LoVo (cell line): ENCODE data around the gene SLFN14.
A peak's percentile ranks its signal among the peaks of the same experiment; 100 is the strongest.
"Not testable (repeated sequence)": the region's sequence is repeated elsewhere in the genome, so short reads cannot be mapped to it uniquely, and the experiment has no call there.

ENCODE experiments used
- DNase-seq: peaks from one replicate; pipeline ENCODE4 v3.0.0-alpha.2; 2016; ENCODE audit warnings: low spot score

Gene SLFN14

DNA sequence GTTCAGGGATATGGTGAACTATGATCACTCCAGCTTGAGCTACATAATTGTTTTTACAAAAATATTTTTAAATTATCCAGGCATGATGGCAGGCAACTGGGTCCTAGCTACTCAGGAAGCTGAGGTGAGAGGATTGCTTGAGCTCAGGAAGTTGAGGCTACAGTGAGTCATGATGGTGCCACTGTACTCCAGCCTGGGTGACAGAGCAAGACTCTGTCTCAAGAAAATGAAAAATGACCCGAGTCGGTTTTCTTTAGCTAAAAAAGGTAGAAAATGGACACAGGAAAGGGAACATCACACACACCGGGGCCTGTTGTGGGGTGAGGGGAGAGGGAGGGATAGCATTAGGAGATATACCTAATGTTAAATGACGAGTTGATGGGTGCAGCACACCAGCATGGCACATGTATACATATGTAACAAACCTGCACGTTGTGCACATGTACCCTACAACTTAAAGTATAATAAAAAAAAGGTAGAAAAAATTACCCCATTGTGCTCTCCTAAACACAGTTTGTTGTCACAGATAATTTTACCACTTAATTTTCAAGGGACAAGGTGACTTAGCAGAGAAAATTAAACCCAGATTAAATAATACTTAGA is 38.9 kb downstream of the SLFN14 start:
- DNase-seq: not testable (repeated sequence)

DNA sequence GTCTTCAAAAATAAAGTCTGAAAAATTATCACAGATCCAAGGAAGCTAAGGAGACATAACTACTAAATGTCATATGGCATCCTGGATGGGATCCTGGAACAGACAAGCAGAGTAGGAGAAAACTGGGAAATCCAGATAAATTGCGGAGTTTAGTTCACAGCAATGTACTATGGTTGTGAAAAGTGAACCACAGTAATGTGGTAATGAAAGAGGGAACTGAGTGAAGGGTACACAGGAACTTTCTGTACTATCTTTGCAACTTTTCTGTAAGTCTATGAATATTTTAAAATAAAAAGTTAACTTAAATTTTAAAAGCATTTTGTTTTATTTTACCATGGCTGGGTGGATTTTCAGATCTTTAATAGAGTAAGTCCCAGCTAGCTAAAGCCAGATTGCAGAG is 39.5 kb downstream of the SLFN14 start:
- DNase-seq: no peak

DNA sequence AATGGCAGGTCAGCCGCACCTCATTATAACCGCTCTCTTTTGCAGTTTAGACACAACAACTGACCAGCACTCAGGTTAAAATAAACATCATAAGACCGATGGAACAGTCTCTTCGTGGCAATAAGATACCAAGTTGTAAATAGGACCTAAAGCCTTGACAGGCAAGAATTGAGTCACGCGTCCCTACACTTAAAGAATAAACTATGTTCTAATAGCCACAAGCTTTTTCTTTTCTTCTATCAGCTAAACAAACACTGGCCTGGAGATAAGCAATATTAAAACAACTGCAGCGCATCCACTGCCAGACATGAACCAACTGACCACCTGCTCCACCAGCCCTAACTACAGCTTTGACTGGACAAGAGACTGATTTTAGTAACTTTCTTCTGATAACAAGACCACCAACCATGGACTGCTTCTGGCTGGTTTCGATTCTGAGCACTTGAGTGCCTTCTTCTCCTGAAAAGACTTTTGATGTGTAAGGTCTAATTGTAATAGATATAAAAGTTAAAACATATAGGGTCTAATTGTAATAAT is 40.6 kb downstream of the SLFN14 start:
- DNase-seq: no peak

DNA sequence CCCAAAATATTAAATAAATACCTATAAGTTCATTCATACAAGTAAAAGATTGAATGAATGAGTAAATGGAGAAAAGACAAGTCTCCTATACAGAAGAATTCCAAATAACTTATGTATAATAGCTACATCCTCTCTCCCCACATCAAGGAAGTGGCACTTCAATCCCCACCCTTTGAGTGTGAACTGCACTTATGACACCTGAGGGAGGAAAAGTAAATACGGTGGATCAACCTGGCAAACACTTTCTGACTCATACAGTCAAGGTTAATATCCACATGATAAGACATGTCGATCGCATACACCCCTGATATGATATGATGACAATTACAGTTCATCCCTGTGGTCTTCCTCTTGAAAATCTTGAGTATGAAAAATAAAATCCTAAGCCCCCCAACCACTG is 41.2 kb downstream of the SLFN14 start:
- peak; percentile 58 for DNase-seq

DNA sequence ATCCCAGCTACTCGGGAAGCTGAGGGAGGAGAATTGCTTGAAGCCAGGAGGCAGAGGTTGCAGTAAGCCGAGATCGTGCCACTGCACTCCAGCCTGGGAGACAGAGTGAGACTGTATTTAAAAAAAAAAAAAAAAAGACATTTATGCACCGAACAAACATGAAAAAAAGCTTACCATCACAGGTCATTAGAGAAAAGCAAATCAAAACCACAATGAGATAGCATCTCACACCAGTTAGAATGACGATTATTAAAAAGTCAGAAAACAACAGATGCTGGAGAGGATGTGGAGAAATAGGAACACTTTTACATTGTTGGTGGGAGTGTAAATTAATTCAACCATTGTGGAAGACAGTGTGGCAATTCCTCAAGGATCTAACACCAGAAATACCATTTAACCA is 42.2 kb downstream of the SLFN14 start:
- not testable (repeated sequence) for DNase-seq

GRCh38 chr17:35515027-35515426 is 45.6 kb downstream of the SLFN14 start:
- no peak for DNase-seq

DNA sequence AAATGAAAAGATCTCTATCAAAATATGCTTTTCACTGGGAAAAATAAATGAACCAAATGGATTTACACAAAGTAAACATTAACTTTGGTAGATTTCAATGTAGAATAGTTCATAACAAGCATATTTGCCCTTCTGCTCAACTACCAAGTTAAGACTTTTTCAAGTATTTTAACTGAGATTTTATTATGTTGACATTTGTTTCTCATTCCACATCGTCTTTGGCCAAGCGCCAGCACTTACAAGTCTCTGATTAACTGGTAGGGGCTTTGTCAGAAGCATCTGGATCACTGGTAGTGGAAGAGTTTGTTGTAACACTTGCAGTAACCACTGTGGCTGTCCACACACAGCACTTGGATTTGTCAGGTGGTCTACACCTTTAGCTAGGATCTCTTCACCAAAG is 46.1 kb downstream of the SLFN14 start:
- no peak for DNase-seq
